Measurements from ENCODE around the gene JMJD1C.
"Not testable (repeated sequence)": the region's sequence is repeated elsewhere in the genome, so short reads cannot be mapped to it uniquely, and the experiment has no call there.

Gene JMJD1C

GRCh38 chr10:63496561-63496960, 30.8 kb upstream of the JMJD1C start:
- no peak overlapping the region for H3K4me3 ChIP-seq (replicated peaks; ENCODE audit: low read depth, low read length)
- no peak for DNase-seq (ENCODE audit: extremely low read depth, insufficient read length)
- H3K36me3 ChIP-seq (ENCODE audit: control insufficient read depth, insufficient read depth, low read length): no peaks in the 10 kb centered on the region
- no peaks in the 10 kb centered on the region for H3K27me3 ChIP-seq (replicated peaks; ENCODE audit: control insufficient read depth, insufficient read depth, low read length)
- no peak for TF ChIP-seq CTCF (IDR thresholded peaks at IDR 0.05; ENCODE audit: insufficient read depth, low read length, poor library complexity, severe bottlenecking)

- TF ChIP-seq CTCF (IDR thresholded peaks at IDR 0.05; ENCODE audit: insufficient read depth, low read length, poor library complexity, severe bottlenecking): no peak
- Histone ChIP-seq H3K4me3 (replicated peaks; ENCODE audit: low read depth, low read length) (no peak overlapping the region), H3K36me3 (ENCODE audit: control insufficient read depth, insufficient read depth, low read length) (no peaks in the 10 kb centered on the region), H3K27me3 (replicated peaks; ENCODE audit: control insufficient read depth, insufficient read depth, low read length) (no peaks in the 10 kb centered on the region)
- no peak for DNase-seq (ENCODE audit: extremely low read depth, insufficient read length)
These were observed 29.2 kb upstream of the JMJD1C start for GRCh38 chr10:63494951-63495350.

- H3K27me3 ChIP-seq (replicated peaks; ENCODE audit: control insufficient read depth, insufficient read depth, low read length): no peaks in the 10 kb centered on the region
- no peaks in the 10 kb centered on the region for H3K36me3 ChIP-seq (ENCODE audit: control insufficient read depth, insufficient read depth, low read length)
- no peak for DNase-seq (ENCODE audit: extremely low read depth, insufficient read length)
- TF ChIP-seq CTCF (IDR thresholded peaks at IDR 0.05; ENCODE audit: insufficient read depth, low read length, poor library complexity, severe bottlenecking): no peak
- no peak overlapping the region for H3K4me3 ChIP-seq (replicated peaks; ENCODE audit: low read depth, low read length)
These were observed 27.2 kb upstream of the JMJD1C start for GRCh38 chr10:63493004-63493403.

- not testable (repeated sequence) for DNase-seq (ENCODE audit: extremely low read depth, insufficient read length); H3K27me3 ChIP-seq (replicated peaks; ENCODE audit: control insufficient read depth, insufficient read depth, low read length); H3K4me3 ChIP-seq (replicated peaks; ENCODE audit: low read depth, low read length); H3K36me3 ChIP-seq (ENCODE audit: control insufficient read depth, insufficient read depth, low read length)
These were observed 26.5 kb upstream of the JMJD1C start for GRCh38 chr10:63492317-63492690.

- no peak for DNase-seq (ENCODE audit: extremely low read depth, insufficient read length)
- H3K4me3 ChIP-seq (replicated peaks; ENCODE audit: low read depth, low read length): no peak overlapping the region
- H3K36me3 ChIP-seq (ENCODE audit: control insufficient read depth, insufficient read depth, low read length): no peaks in the 10 kb centered on the region
- no peak for TF ChIP-seq CTCF (IDR thresholded peaks at IDR 0.05; ENCODE audit: insufficient read depth, low read length, poor library complexity, severe bottlenecking)
- no peaks in the 10 kb centered on the region for H3K27me3 ChIP-seq (replicated peaks; ENCODE audit: control insufficient read depth, insufficient read depth, low read length)
These were observed 26.0 kb upstream of the JMJD1C start for GRCh38 chr10:63491588-63492316.

GRCh38 chr10:63489838-63490237, 24.1 kb upstream of the JMJD1C start:
- DNase-seq (ENCODE audit: extremely low read depth, insufficient read length): no peak
- TF ChIP-seq CTCF (IDR thresholded peaks at IDR 0.05; ENCODE audit: insufficient read depth, low read length, poor library complexity, severe bottlenecking): no peak
- Histone ChIP-seq H3K4me3 (replicated peaks; ENCODE audit: low read depth, low read length) (no peak overlapping the region), H3K36me3 (ENCODE audit: control insufficient read depth, insufficient read depth, low read length) (no peaks in the 10 kb centered on the region), H3K27me3 (replicated peaks; ENCODE audit: control insufficient read depth, insufficient read depth, low read length) (no peaks in the 10 kb centered on the region)
